ENCODE results near the gene RPS24.
A peak's percentile ranks its signal among the peaks of the same experiment; 100 is the strongest.
"Not testable (repeated sequence)": the region's sequence is repeated elsewhere in the genome, so short reads cannot be mapped to it uniquely, and the experiment has no call there.

Gene RPS24

GRCh38 chr10:78033637-78034470, at the start of gene RPS24:
Gene RPS24 (plus strand): TSS chr10:78033863. CDS start chr10:78033902, 39 bp downstream.
- DNase-seq = peak; percentile 85

DNA sequence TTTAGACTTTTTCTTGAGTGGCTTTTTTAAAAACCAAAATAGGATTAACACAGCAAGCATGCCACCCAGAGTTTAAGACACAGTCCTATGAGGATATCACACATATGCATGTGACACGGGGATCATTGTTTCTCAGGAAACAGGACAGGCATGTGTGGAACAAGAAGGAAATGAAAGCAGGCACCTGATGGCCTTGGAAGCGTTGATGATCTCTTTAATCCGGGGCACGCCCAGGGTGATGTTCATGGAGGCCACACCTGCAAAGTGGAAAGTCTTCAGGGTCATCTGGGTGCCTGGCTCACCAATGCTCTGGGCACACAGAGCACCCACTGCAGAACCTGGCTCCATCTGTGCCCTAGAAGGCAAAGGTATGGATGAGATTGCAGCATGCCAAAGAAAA, 48.7 kb upstream of the RPS24 start:
- DNase-seq = no peak

- no peak for DNase-seq
These were observed 45.9 kb upstream of the RPS24 start for GRCh38 chr10:77987671-77988255.

GRCh38 chr10:77989081-77989724, 44.5 kb upstream of the RPS24 start:
- DNase-seq = no peak

DNA sequence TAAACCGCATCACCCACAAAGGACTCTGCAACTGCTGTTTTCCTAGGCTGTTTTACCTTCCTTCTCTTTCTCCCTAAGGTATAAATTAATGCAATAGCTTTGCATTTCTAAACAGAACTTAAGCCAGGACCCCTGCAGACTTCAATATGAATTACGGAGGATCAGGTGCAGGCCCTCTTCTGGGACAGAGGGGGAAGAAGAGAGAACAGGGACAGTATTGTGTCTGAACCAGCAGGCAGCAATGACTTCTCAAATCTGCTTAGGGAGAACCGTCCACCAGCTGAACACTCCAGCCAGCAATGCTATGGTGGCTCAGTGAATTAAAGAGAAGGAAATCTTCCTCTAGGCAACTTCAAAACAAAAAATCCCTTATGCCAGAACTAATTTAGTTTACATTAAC, 40.0 kb upstream of the RPS24 start:
- DNase-seq = no peak

DNA sequence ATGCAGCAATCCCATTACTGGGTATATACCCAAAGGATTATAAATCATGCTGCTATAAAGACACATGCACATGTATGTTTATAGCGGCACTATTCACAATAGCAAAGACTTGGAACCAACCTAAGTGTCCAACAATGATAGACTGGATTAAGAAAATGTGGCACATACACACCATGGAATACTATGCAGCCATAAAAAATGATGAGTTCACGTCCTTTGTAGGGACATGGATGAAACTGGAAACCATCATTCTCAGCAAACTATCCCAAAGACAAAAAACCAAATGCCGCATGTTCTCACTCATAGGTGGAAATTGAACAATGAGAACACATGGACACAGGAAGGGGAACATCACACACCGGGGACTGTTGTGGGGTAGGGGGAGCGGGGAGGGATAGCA, 34.9 kb upstream of the RPS24 start:
- DNase-seq = not testable (repeated sequence)

DNA sequence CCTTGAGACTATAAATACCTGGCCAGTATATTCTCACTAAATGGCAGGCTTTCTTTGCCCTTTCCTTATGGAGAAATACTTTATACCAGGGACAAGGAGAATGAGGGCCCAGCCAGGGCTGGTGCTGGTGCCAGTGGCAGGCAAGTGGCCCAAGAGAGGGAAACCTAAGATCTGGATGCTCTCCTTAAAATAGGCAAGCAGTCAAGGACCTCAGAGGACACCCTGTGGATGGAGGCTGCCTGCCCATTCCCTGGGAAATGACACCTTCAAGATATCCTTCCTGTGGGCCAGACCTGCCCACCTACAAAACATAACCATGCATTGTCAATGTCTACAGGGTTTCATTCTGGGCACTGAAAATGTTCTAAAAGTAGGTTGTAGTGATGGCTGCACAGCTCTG, 33.5 kb upstream of the RPS24 start:
- no peak for DNase-seq

DNA sequence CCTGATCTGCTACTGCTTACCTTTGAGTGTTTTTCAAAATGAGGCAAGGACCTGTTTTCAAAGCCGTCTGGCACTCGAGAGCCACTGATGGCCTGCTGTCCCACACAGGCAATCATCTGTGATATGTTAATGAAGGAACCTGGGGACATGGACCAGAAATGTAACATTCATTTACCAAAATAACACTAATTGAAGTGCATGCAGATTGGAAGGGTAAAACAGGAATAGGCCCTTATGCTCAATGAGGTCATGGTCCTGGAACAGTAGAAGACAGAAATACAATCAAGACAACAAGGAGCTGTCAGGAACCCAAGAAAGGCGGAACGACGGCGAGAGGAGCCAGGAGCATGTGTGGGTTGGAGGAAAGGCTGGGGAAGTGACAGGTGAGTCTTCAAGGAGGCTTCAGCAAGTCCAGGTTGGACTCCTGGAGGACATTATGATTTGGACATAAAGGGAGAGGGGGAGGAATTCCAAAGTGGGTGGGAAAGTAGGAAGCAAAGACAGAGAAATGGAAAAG, 32.6 kb upstream of the RPS24 start:
- DNase-seq = no peak

GRCh38 chr10:78002541-78003288, 30.9 kb upstream of the RPS24 start:
- DNase-seq = no peak

GRCh38 chr10:78004215-78005026, 29.2 kb upstream of the RPS24 start:
- no peak for DNase-seq

DNA sequence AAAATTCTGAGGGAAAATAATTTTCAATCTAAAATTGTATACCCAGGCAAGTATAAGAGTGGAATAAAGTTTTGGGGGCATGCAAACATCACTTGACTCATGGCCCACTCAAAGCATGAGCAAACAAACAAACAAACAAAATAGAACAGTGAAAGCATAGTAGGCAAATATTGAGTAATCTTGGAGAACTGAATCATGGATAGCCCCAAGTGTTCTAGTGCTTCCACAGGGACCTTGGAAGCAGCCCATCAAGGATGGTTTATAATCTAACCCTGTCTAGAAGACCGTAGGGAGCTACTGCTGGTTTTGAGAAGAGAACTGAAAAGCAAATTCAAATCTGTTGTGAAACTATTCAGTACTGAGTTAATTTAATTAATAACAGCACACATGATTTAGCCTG, 26.5 kb upstream of the RPS24 start:
- no peak for DNase-seq

- no peak for DNase-seq
These were observed 24.0 kb upstream of the RPS24 start for GRCh38 chr10:78009662-78010061.

DNA sequence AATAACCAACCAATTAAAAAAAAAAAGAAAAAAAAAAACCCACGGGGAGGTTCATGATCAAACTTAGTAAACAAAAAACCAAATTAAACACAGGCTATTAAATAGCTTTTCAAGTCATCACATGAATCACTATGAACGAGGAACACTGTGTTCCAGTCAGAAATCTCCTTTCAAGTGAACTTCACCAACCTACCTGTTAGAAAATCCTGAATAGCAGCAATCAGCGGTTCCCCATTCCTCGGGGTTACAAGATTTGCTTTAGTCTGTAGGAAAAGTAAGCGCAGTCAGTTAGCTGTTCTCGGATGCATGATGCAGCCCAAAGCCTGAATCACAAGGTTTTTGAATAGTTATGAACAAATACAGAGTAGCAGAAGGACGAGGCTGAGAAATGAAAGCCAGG, 23.4 kb upstream of the RPS24 start:
- no peak for DNase-seq

GRCh38 chr10:78011065-78011464, 22.6 kb upstream of the RPS24 start:
- no peak for DNase-seq

- DNase-seq = no peak
These were observed 20.1 kb upstream of the RPS24 start for GRCh38 chr10:78013564-78013963.

GRCh38 chr10:78015546-78015945, 18.1 kb upstream of the RPS24 start:
- no peak for DNase-seq

- no peak for DNase-seq
These were observed 15.8 kb upstream of the RPS24 start for GRCh38 chr10:78017856-78018255.

DNA sequence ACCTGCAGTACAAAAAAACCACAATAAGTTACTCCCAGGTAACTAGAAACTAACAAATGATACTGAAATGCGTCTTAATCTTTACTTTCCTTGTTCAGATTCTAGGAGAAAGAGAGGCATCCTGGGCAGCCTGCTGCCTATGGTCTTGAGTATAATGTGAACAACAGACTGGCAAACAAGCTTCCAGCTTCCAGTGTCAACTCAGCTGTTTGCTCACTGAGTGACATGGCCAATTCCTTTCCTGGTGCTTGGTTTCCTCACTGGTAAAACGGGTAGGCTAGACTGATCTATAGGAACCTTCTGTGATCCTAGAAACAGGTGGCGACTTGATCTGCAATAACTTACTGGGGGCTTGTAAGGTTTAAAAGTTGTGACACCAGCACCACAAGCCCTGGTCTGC, 14.4 kb upstream of the RPS24 start:
- DNase-seq = no peak

GRCh38 chr10:78021201-78021600, 12.5 kb upstream of the RPS24 start:
- DNase-seq = no peak

DNA sequence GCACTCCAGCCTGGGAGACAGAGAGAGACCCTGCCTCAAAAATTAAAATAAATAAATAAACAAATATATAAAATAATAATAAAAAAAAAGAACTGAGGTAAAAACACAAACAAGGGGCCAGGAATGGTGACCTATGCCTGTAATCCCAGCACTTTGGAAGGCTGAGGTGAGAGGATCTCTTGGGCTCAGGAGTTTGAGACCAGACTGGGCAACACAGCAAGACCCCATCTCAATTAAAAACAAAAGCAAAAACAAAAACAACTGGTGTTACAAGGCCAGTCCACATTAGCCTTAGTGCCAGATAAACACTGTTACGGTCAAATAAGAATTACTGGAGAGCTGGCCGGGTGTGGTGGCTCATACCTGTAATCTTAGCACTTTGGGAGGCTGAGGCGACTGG, 9.9 kb upstream of the RPS24 start:
- DNase-seq = no peak

DNA sequence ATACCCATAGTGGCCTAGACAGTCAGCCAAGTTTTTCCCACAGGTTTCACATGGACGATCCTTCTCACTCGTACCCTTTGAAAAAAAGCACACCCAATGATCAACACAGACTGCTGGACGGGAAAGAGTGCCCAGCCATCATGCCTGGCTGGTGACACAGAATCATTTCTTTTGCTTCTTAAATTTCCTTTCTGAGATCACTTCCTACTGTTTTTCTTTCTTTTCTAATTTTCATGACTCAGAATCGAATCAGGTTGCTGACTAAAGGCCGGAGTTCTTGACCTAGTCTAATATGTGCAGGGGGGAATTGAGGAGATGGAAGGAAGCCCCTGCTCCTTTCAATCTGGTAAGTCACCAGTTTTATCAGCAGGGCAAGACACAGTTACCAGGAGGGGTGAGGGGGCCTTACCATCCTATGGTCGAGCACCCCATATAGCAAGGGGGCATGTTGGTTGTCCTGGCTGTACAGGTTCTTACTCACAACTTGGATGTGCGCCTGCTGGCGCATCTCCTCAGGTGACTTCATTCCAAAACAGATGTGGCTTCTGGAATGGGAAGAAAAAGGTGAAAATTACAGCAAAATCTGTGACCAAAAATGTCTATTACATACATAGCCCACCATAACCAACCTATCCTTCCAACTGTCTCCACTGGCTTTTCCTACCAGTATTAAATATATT, 7.8 kb upstream of the RPS24 start:
- no peak for DNase-seq

Measured in NCI-H2029 treated with DMSO at 0.1 percent for 48 hours (cell line).